Nephron progenitor cell (in vitro differentiated cells): Measurements from ENCODE around the gene RAB6A.
"Not testable (repeated sequence)": the region's sequence is repeated elsewhere in the genome, so short reads cannot be mapped to it uniquely, and the experiment has no call there.

Experiments used
- DNase-seq: peaks from one replicate; pipeline ENCODE4 v3.0.0; 2021
- H3K27ac Mint-ChIP-seq: 2 replicates; pipeline ENCODE4 v1.8.0; 2021; ENCODE audit warnings: mild to moderate bottlenecking, moderate library complexity, mixed read lengths
- H3K27me3 Mint-ChIP-seq: 2 replicates; pipeline ENCODE4 v1.8.0; 2021; ENCODE audit warnings: mild to moderate bottlenecking, low read depth, mixed read lengths; ENCODE audit not compliant: poor library complexity
- H3K36me3 Mint-ChIP-seq: 2 replicates; pipeline ENCODE4 v1.8.0; 2021; ENCODE audit warnings: low read depth, mixed read lengths
- H3K4me1 Mint-ChIP-seq: 2 replicates; pipeline ENCODE4 v1.8.0; 2021; ENCODE audit warnings: mixed read lengths
- H3K4me3 Mint-ChIP-seq: 2 replicates; pipeline ENCODE4 v1.8.0; 2021; ENCODE audit warnings: mild to moderate bottlenecking, moderate library complexity, mixed read lengths
- H3K9me3 Mint-ChIP-seq: 2 replicates; pipeline ENCODE4 v1.8.0; 2021; ENCODE audit warnings: mild to moderate bottlenecking, moderate library complexity, mixed read lengths
- TF ChIP-seq, protein P1 (sequence below): fragments of 200-600 bp; sonication (generic); IDR thresholded peaks from 2 replicates; pipeline ENCODE4 v1.5.0; 2021; ENCODE audit warnings: antibody characterized with exemption

RAB6A gene

DNA sequence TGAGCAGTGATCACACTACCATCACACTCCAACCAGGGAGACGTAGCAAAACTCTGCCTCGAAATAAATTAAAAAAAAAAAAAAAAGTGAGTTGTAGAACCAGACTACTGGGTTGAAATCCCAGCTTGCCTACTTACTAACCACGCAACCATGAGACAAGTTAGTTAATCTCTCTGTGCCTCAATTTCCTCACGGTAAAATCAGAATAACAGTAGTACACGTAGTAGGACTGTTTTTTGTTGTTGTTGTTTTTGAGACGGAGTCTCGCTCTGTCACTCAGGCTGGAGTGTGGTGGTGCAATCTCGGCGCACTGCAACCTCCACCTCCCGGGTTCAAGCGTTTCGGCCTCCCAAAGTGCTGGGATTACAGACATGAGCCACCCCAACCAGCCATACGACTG is 14.2 kb downstream of the RAB6A start:
- no peaks in the 10 kb centered on the region for H3K27me3 Mint-ChIP-seq
- peaks cover 23% of the 10 kb centered on the region for H3K36me3 Mint-ChIP-seq
- TF ChIP-seq, protein P1, sequence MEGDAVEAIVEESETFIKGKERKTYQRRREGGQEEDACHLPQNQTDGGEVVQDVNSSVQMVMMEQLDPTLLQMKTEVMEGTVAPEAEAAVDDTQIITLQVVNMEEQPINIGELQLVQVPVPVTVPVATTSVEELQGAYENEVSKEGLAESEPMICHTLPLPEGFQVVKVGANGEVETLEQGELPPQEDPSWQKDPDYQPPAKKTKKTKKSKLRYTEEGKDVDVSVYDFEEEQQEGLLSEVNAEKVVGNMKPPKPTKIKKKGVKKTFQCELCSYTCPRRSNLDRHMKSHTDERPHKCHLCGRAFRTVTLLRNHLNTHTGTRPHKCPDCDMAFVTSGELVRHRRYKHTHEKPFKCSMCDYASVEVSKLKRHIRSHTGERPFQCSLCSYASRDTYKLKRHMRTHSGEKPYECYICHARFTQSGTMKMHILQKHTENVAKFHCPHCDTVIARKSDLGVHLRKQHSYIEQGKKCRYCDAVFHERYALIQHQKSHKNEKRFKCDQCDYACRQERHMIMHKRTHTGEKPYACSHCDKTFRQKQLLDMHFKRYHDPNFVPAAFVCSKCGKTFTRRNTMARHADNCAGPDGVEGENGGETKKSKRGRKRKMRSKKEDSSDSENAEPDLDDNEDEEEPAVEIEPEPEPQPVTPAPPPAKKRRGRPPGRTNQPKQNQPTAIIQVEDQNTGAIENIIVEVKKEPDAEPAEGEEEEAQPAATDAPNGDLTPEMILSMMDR, result no peak
- peaks cover 11% of the 10 kb centered on the region for H3K9me3 Mint-ChIP-seq
- no peak overlapping the region for H3K4me3 Mint-ChIP-seq
- DNase-seq, result no peak
- no peak overlapping the region for H3K27ac Mint-ChIP-seq
- H3K4me1 Mint-ChIP-seq, result no peaks in the 10 kb centered on the region

DNA sequence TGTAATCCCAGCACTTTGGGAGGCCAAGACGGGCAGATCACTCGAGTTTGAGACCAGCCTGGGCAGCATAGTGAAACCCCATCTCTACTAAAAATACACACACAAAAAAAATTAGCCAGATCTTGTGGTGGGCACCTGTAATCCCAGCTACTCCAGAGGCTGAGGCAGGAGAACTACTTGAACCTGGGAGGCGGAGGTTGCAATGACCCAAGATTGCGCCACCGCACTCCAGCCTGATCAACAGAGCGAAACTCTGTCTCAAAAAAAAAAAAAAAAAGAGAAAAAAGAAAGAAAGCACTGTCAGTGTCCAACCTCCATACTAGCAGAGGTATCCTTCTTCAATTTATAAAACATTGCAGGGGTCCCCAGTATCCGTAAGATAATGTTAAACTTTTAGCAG is 17.8 kb downstream of the RAB6A start:
- peaks cover 24% of the 10 kb centered on the region for H3K36me3 Mint-ChIP-seq
- no peaks in the 10 kb centered on the region for H3K4me1 Mint-ChIP-seq
- no peak overlapping the region for H3K4me3 Mint-ChIP-seq
- no peaks in the 10 kb centered on the region for H3K27me3 Mint-ChIP-seq
- H3K9me3 Mint-ChIP-seq, result peaks cover 11% of the 10 kb centered on the region
- TF ChIP-seq, protein P1, result no peak
- no peak for DNase-seq
- no peak overlapping the region for H3K27ac Mint-ChIP-seq

DNA sequence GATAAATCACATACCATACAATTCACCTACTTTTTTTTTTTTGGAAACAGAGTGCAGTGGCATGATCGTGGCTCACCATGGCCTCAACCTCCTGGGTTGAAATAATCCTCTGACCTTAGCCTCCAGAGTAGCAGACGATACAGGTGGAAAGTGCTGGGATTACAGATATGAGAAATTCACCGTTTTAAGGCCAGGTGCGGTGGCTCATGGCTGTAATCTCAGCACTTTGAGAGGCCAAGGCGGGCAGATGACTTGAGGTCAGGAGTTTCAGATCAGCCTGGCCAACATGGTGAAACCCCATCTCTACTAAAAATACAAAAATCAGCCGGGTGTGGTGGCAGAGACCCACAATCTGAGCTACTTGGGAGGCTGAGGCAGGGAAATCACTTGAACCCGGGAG is 24.9 kb downstream of the RAB6A start:
- H3K9me3 Mint-ChIP-seq, result peaks cover 38% of the 10 kb centered on the region

DNA sequence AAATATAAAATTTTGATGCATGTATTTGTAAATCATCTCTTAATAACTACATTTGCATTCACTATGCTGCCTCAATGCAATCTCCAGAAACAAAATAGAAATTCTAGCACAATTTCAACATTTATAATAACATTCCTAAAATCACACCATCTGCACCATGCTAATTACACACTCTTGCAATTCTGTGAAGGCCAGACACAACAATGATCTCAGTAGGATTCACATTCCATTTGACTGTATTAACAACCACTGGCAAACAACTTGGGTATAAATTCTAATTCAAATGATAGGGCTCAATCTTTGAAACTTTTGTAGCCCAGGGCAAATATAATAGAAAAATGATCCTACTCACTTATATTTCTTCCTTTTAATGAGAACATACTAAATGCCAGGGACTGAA is 25.9 kb downstream of the RAB6A start:
- H3K27ac Mint-ChIP-seq, result no peak overlapping the region

More for the DNA sequence above, 24.9 kb downstream of the RAB6A start:
- not testable (repeated sequence) for H3K4me1 Mint-ChIP-seq, H3K4me3 Mint-ChIP-seq, DNase-seq, H3K27me3 Mint-ChIP-seq
- Mint-ChIP-seq H3K36me3 (peaks cover 65% of the 10 kb centered on the region), H3K27ac (peak overlapping the region; percentile 48)

DNA sequence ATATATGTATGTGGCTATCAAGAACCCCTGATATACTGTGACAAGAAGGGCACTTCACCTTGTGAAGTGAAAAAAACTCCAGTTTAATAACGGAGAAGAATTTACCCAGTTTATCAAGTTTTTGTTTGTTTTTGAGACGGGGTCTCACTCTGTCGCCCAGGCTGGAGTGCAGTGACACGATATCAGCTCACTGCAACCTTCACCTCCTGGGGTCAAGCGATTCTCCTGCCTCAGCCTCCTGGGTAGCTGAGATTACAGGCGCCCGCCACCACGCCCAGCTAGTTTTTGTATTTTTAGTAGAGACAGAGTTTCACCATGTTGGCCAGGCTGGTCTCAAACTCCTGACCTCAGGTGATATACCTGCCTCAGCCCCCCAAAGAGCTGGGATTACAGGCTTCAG is 26.9 kb downstream of the RAB6A start:
- Mint-ChIP-seq H3K9me3 (peaks cover 38% of the 10 kb centered on the region), H3K36me3 (peaks cover 80% of the 10 kb centered on the region)
- H3K27ac Mint-ChIP-seq, H3K27me3 Mint-ChIP-seq, H3K4me1 Mint-ChIP-seq, DNase-seq, H3K4me3 Mint-ChIP-seq: not testable (repeated sequence)

More for the DNA sequence above, 25.9 kb downstream of the RAB6A start:
- no peak for DNase-seq
- peaks cover 10% of the 10 kb centered on the region for H3K4me1 Mint-ChIP-seq
- no peak overlapping the region for H3K4me3 Mint-ChIP-seq
- H3K9me3 Mint-ChIP-seq, result peaks cover 38% of the 10 kb centered on the region
- H3K36me3 Mint-ChIP-seq, result peaks cover 70% of the 10 kb centered on the region
- TF ChIP-seq, protein P1, result no peak
- H3K27me3 Mint-ChIP-seq, result no peaks in the 10 kb centered on the region

DNA sequence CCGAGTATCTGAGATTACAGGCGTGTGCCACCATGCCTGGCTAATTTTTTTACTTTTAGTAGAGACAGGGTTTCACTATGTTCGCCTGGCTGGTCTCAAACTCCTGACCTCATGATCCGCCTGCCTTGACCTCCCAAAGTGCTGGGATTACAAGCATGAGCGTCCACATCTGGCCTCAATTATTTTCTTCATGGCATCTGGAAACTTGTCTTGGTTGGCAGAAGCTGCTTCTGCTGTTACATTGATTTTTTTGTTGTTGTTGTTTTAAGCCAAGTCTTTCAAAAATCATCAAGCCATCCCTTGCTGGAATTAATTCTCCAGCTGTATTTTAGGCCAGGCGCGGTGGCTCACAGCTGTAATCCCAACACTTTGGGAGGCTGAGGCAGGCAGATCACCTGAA is 27.9 kb downstream of the RAB6A start:
- H3K27ac Mint-ChIP-seq, DNase-seq, H3K4me3 Mint-ChIP-seq, H3K27me3 Mint-ChIP-seq, H3K4me1 Mint-ChIP-seq: not testable (repeated sequence)
- H3K9me3 Mint-ChIP-seq, result peaks cover 38% of the 10 kb centered on the region
- H3K36me3 Mint-ChIP-seq, result peaks cover 89% of the 10 kb centered on the region

DNA sequence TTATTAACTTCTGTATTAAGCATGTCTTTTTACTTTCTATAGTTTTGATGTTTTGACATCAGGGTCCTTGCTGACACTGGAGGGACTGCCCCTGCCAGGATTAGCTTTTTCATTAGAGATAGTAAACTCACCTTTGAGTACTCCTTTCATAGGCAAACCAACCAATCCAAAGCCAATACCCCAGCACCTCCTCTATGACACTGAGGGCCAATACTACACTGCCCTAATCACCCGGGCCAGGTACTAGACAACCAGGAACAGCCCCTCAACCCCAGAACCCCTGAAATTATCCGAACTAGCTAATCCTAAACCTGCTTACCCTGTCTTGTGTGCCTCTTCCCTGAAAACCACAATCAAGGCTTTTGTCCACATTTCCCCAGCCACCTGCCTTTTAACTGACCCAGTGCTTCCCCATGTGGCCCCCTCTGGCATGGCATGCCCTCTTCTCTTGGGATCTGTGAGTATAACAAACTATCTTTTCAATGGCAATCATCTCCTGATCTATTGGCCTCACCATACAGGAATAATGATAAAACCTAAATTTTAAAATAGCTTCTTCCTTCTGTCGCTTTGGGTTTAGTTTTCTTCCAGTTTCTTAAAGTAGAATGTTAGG is 31.2 kb downstream of the RAB6A start:
- Mint-ChIP-seq H3K27me3 (no peaks in the 10 kb centered on the region), H3K36me3 (peaks cover 86% of the 10 kb centered on the region), H3K4me1 (no peaks in the 10 kb centered on the region), H3K9me3 (peaks cover 26% of the 10 kb centered on the region), H3K27ac (peak overlapping the region; percentile 23), H3K4me3 (no peak overlapping the region)
- TF ChIP-seq, protein P1, result peak; percentile 47
- peak; percentile 16 for DNase-seq
